K562 (cell line): ENCODE data around the gene TM4SF20. TPM values are rescaled to one million over a fixed set of nuclear protein-coding genes. Genes with fewer than 3 reads are reported as not detected.

Source experiments
- ATAC-seq: fragments of 200-7000 bp; cut with Tn5 transposase; 3 replicates; pipeline ENCODE4 v1.9.1; 2020; ENCODE audit warnings: moderate library complexity
- BruUV-seq: library from RNA; stranded (reverse); fragments of 400-500 nt; replicated peaks from 2 replicates; lab custom pipeline; 2021; lab: Mats Ljungman, UMichigan
- CTCF ChIA-PET: fragments of 300-600 bp; formaldehyde crosslinking; extraction: SDS; loops from one replicate; lab custom pipeline; 2021; ENCODE audit warnings: low intra/inter-chr PET ratio; lab: Yijun Ruan, JAX
- POLR2A ChIA-PET: fragments of 300-600, 350-650 bp; sonication (Branson Sonifier 250); formaldehyde crosslinking; extraction: SDS; loops from one replicate; lab custom pipeline; 2021; ENCODE audit warnings: antibody characterized with exemption, inconsistent platforms; lab: Yijun Ruan, JAX
- DNase-seq, 4 experiments: peaks; one replicate each; pipeline versions ENCODE4 v3.0.0 to v3.0.0-alpha.2; 2011 to 2018; ENCODE audit warnings: low spot score in 3 of 4, mixed read lengths in 3 of 4; ENCODE audit errors: extremely low read depth in 1 of 4
- FAIRE-seq: peaks from 2 replicates; lab custom pipeline; 2011; peaks lifted over from hg19 to GRCh38; lab: Jason Lieb, UNC
- H2AFZ ChIP-seq: 2 replicates; pipeline ENCODE4 v1.6.0; 2011; ENCODE audit warnings: low read depth, low read length, control low read depth, inconsistent platforms
- H3K27ac ChIP-seq: fragments of 200-600 bp; 3 replicates; pipeline ENCODE4 v1.8.0; 2011; ENCODE audit warnings: low read depth, mild to moderate bottlenecking, control low read depth, inconsistent platforms, low read length, moderate library complexity, mixed read lengths; ENCODE audit errors: extremely low read depth
- H3K27me3 ChIP-seq, 2 experiments: fragments of 300-600 bp in 1 of 2; 2 replicates in 1 of 2; 3 replicates in 1 of 2; pipeline versions ENCODE4 v1.6.0 to v1.8.0; 2011; ENCODE audit warnings: inconsistent platforms in 2 of 2, low read length in 2 of 2, mild to moderate bottlenecking in 1 of 2, mixed read lengths in 1 of 2, moderate library complexity in 1 of 2; ENCODE audit not compliant: control insufficient read depth in 2 of 2, insufficient read depth in 2 of 2
- H3K36me3 ChIP-seq: fragments of 300-600 bp; 3 replicates; pipeline ENCODE4 v1.8.0; 2011; ENCODE audit warnings: mild to moderate bottlenecking, low read length, inconsistent platforms; ENCODE audit not compliant: control insufficient read depth, insufficient read depth
- H3K4me1 ChIP-seq, 2 experiments: fragments of 200-600 bp in 1 of 2; replicated peaks in 1 of 2; 2 replicates in 1 of 2; 3 replicates in 1 of 2; pipeline versions ENCODE4 v1.5.1 to v1.8.0; 2011; ENCODE audit warnings: inconsistent platforms in 2 of 2, low read length in 2 of 2, mild to moderate bottlenecking in 1 of 2, mixed read lengths in 1 of 2, moderate library complexity in 1 of 2; ENCODE audit not compliant: control insufficient read depth in 2 of 2, insufficient read depth in 2 of 2
- H3K4me2 ChIP-seq: 2 replicates; pipeline ENCODE4 v1.6.1; 2011; ENCODE audit warnings: low read length, control low read depth, inconsistent platforms, mixed read lengths; ENCODE audit not compliant: insufficient read depth
- H3K4me3 ChIP-seq: fragments of 200-600 bp; sonication (generic), shearing (Covaris generic); 2 replicates; pipeline ENCODE4 v1.5.1; 2016; ENCODE audit warnings: control low read depth, inconsistent platforms
- H3K79me2 ChIP-seq: fragments of 200-600 bp; 3 replicates; pipeline ENCODE4 v1.8.0; 2011; ENCODE audit warnings: low read length, inconsistent platforms; ENCODE audit not compliant: control insufficient read depth, insufficient read depth
- H3K9ac ChIP-seq, 2 experiments: 2 replicates each; pipeline versions ENCODE4 v1.6.0 to v1.6.1; 2011; ENCODE audit warnings: low read depth in 2 of 2, low read length in 2 of 2, control low read depth in 1 of 2, inconsistent platforms in 1 of 2, mild to moderate bottlenecking in 1 of 2, mixed read lengths in 1 of 2; ENCODE audit not compliant: insufficient read depth in 1 of 2
- H3K9me1 ChIP-seq: one replicate; pipeline ENCODE4 v1.6.0; 2011; ENCODE audit warnings: inconsistent platforms, mild to moderate bottlenecking, low read length, moderate library complexity; ENCODE audit not compliant: control insufficient read depth, insufficient read depth
- H3K9me3 ChIP-seq: replicated peaks from 2 replicates; pipeline ENCODE4 v1.5.1; 2011; ENCODE audit warnings: low read depth, low read length, inconsistent platforms; ENCODE audit not compliant: control insufficient read depth, insufficient read depth
- H4K20me1 ChIP-seq: replicated peaks from 2 replicates; pipeline ENCODE4 v1.6.1; 2011; ENCODE audit warnings: low read length, inconsistent platforms, mixed read lengths; ENCODE audit not compliant: control insufficient read depth, insufficient read depth
- BACH1 ChIP-seq: fragments of 200-800 bp; sonication (Bioruptor generic); IDR thresholded peaks from 2 replicates; pipeline ENCODE4 v1.6.1; 2016; ENCODE audit warnings: missing genetic modification characterization, missing compliant biosample characterization
- BRD4 ChIP-seq: fragments of 200-600 bp; sonication (generic); IDR thresholded peaks from 2 replicates; pipeline ENCODE4 v1.6.1; 2017; ENCODE audit warnings: inconsistent platforms
- CBX3 ChIP-seq, 2 experiments: IDR thresholded peaks; 1 replicate in 1 of 2; 2 replicates in 1 of 2; pipeline ENCODE4 v1.6.1; 2012; ENCODE audit warnings: inconsistent platforms in 2 of 2, low read length in 2 of 2, borderline replicate concordance in 1 of 2, control low read depth in 1 of 2
- CREB5 ChIP-seq: fragments of 250-450 bp; sonication (Bioruptor Pico); IDR thresholded peaks from 2 replicates; pipeline ENCODE4 v1.5.0; 2020; ENCODE audit warnings: mild to moderate bottlenecking
- EGR1 ChIP-seq: fragments of 450-650 bp; conservative IDR thresholded peaks from 2 replicates; pipeline ENCODE4 v1.6.1; 2017; ENCODE audit warnings: mild to moderate bottlenecking
- HCFC1 ChIP-seq: IDR thresholded peaks from 2 replicates; pipeline ENCODE4 v1.6.1; 2012; ENCODE audit warnings: low read depth, low read length, improper control_type of control experiment
- RBM17 ChIP-seq: fragments of 200-400 bp; formaldehyde crosslinking; IDR thresholded peaks from 2 replicates; pipeline ENCODE4 v1.6.1; 2017; ENCODE audit warnings: low read depth, mild to moderate bottlenecking, low read length, borderline replicate concordance
- SAP30 ChIP-seq: fragments of 200-600 bp; sonication (generic); IDR thresholded peaks from 2 replicates; pipeline ENCODE4 v1.6.1; 2012; ENCODE audit warnings: borderline replicate concordance, low read depth, mild to moderate bottlenecking, moderate library complexity, low read length, control low read depth, inconsistent platforms; ENCODE audit not compliant: insufficient read depth, poor library complexity, severe bottlenecking
- TEAD2 ChIP-seq: fragments of 450-650 bp; IDR thresholded peaks from 2 replicates; pipeline ENCODE4 v1.6.1; 2016; ENCODE audit warnings: missing genetic modification characterization, control low read depth, missing compliant biosample characterization
- ZNF174 ChIP-seq: fragments of 250-450 bp; sonication (Bioruptor Pico); IDR thresholded peaks from 2 replicates; pipeline ENCODE4 v1.4.0; 2020; ENCODE audit warnings: mild to moderate bottlenecking
- WGBS: fragments of 100-300 bp; shearing (Covaris generic); methylation state at CpG from one replicate; pipeline ENCODE4 v1.1.6; 2016; ENCODE audit warnings: low coverage, mixed read lengths; ENCODE audit not compliant: insufficient coverage; ENCODE audit errors: missing lambda C conversion rate; 5-methylcytosine and 5-hydroxymethylcytosine counted together
- in situ Hi-C: fragments of 300-500 bp; cut with MboI; formaldehyde crosslinking; loops from 4 replicates; pipeline ENCODE4 v1.15.0; 2018; ENCODE audit warnings: inconsistent platforms, mixed read lengths
- intact Hi-C: fragments of 100-400 bp; cut with micrococcal nuclease; formaldehyde crosslinking; loops from 2 replicates; pipeline ENCODE4 v1.14.2; 2022
- polyA plus RNA-seq, 8 experiments: library from polyadenylated mRNA; depleted of rRNA in 4 of 8; stranded (reverse) in 5 of 8; unstranded in 3 of 8; fragments of >200 nt; fragmentation: Nextera tagmentation in 2 of 8; fragmentation: Illumina TruSeq in 1 of 8; extraction: Ambion mirVana in 2 of 8; extraction: Trizol in 1 of 8; gene quantifications; 2 replicates each; pipeline versions ENCODE4 v1.2.1 to v1.2.3, GENCODE V29; 2011 to 2014; ENCODE audit warnings: inconsistent platforms in 1 of 8, missing spikeins in 1 of 8
- total RNA-seq, 7 experiments: library from RNA; depleted of rRNA in 6 of 7; stranded (reverse); fragments of >200 nt in 6 of 7; fragmentation: Illumina TruSeq in 2 of 7; extraction: Trizol in 2 of 7; gene quantifications; 2 replicates each; pipeline versions ENCODE4 v1.2.1 to v1.2.3, GENCODE V29; 2011 to 2021; ENCODE audit warnings: low replicate concordance in 1 of 7

The TM4SF20 gene
- total and polyA plus RNA-seq, 9 of the 15 experiments (the other 6 are each of a cell fraction or from before 2014, with no cell fraction given) = not detected

GRCh38 chr2:227416701-227417100, 37.6 kb upstream of the TM4SF20 start:
- TF ChIP-seq CREB5 (CRISPR knock-in tag) = no peak
- TF ChIP-seq TEAD2 = no peak
- no peak for TF ChIP-seq BACH1
- no peak for TF ChIP-seq RBM17
- TF ChIP-seq BRD4 = no peak
- TF ChIP-seq SAP30 = no peak
- TF ChIP-seq EGR1 = no peak
- TF ChIP-seq HCFC1 = no peak
- no peak for TF ChIP-seq ZNF174
- TF ChIP-seq CBX3 (IDR thresholded peaks at IDR 0.05; ENCODE audit: borderline replicate concordance in 1 of 2, low read length in 2 of 2) = no peak
- WGBS = 60% methylated on average over 3 of the region's 4 CpGs
- no peak overlapping the region for H3K4me3 ChIP-seq
- FAIRE-seq (no peak), DNase-seq (no peak), ATAC-seq (no peak)
- BruUV-seq = no TSS peak
- ChIA-PET CTCF (no interaction called here), POLR2A (no interaction called here)
- H2AFZ ChIP-seq = no peak overlapping the region
- H4K20me1 ChIP-seq = no peaks in the 10 kb centered on the region
- H3K27me3 ChIP-seq = no peaks in the 10 kb centered on the region
- H3K4me1 ChIP-seq = no peaks in the 10 kb centered on the region; a peak in 1 of 5 replicates
- H3K36me3 ChIP-seq = no peaks in the 10 kb centered on the region
- no peak overlapping the region for H3K4me2 ChIP-seq
- H3K79me2 ChIP-seq = no peaks in the 10 kb centered on the region
- no peaks in the 10 kb centered on the region for H3K9me1 ChIP-seq
- H3K9me3 ChIP-seq = no peaks in the 10 kb centered on the region
- intact Hi-C loops = no loop called here
- no peak overlapping the region for H3K9ac ChIP-seq
- no peak overlapping the region for H3K27ac ChIP-seq
- in situ Hi-C loops = no loop called here
